T-helper 9 cell (primary cell): ENCODE measurements around the gene CAPN11.
"Not testable (repeated sequence)": the region's sequence is repeated elsewhere in the genome, so short reads cannot be mapped to it uniquely, and the experiment has no call there.

Experiments used
- DNase-seq: peaks from one replicate; pipeline ENCODE4 v3.0.0-alpha.2; 2020

Gene CAPN11

GRCh38 chr6:44230034-44230675 lies 71.5 kb downstream of the CAPN11 start:
- DNase-seq = no peak

- DNase-seq = not testable (repeated sequence)
These were observed 72.8 kb downstream of the CAPN11 start for GRCh38 chr6:44231426-44231825.

- no peak for DNase-seq
These were observed 74.3 kb downstream of the CAPN11 start for GRCh38 chr6:44232676-44233566.

GRCh38 chr6:44233567-44234100 lies 75.0 kb downstream of the CAPN11 start:
- DNase-seq = no peak
